VCaP (cell line): Measurements from ENCODE around the gene CAPNS1.
A peak's percentile ranks its signal among the peaks of the same experiment; 100 is the strongest.
"Not testable (repeated sequence)": the region's sequence is repeated elsewhere in the genome, so short reads cannot be mapped to it uniquely, and the experiment has no call there.

ENCODE experiments used
- H3K27ac ChIP-seq: fragments of 450-650 bp; 2 replicates; pipeline ENCODE4 v1.5.1; 2017
- TF ChIP-seq, protein P1 (sequence below): fragments of 450-650 bp; conservative IDR thresholded peaks from 2 replicates; pipeline ENCODE4 v1.5.1; 2017; ENCODE audit warnings: mild to moderate bottlenecking, moderate library complexity

Gene CAPNS1

DNA sequence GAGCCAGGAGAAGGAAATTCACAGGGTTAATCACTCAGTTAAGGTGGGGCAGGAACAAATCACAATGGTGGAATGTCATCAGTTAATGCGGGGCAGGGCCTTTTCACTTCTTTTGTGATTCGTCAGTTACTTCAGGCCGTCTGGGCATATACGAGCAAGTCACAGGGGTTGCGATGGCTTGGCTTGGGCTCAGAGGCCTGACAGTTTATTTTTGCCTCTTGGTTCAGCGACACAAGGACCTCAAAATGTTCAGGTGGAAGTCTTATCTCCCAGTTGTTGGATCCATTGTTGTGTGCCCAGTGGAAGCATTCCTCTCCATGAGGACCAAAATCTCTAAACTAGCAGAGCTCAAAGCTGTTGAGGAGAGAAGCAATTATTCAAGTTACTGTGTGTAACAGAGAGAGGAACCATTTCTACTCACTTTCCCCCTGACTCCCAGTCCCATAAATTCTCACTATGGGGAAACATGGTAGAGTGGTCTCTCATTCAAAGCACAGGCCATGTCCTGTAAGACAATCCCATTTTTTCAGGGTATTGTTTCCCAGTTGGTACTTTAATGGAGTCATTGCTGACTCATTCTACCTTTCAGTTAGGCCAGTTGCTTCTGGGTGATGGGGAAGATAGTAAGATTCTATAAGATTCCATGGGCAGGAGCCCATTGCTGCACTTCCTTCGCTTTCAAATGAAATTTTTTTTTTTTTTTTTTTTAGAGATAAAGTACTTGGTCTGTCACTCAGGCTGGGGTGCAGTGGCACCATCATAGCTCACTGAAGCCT, 21.1 kb downstream of the CAPNS1 start:
- TF ChIP-seq, protein P1, sequence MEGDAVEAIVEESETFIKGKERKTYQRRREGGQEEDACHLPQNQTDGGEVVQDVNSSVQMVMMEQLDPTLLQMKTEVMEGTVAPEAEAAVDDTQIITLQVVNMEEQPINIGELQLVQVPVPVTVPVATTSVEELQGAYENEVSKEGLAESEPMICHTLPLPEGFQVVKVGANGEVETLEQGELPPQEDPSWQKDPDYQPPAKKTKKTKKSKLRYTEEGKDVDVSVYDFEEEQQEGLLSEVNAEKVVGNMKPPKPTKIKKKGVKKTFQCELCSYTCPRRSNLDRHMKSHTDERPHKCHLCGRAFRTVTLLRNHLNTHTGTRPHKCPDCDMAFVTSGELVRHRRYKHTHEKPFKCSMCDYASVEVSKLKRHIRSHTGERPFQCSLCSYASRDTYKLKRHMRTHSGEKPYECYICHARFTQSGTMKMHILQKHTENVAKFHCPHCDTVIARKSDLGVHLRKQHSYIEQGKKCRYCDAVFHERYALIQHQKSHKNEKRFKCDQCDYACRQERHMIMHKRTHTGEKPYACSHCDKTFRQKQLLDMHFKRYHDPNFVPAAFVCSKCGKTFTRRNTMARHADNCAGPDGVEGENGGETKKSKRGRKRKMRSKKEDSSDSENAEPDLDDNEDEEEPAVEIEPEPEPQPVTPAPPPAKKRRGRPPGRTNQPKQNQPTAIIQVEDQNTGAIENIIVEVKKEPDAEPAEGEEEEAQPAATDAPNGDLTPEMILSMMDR = no peak
- no peak overlapping the region for H3K27ac ChIP-seq

DNA sequence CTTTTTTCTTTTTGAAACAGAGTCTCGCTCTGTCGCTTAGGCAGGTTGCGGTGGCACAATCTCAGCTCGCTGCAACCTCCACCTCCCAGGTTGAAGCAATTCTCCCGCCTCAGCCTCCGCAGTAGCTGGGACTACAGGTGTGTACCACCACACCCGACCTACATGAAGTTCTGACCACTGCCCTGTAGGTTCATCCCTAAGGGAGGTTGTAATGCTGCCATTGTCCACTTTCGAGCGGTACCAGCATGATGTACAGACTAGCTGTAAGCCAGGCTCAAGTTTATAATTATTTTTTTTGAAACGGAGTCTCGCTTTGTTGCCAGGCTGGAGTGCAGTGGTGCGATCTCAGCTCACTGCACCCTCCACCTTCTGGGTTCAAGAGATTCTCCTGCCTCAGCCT, 23.9 kb downstream of the CAPNS1 start:
- no peak overlapping the region for H3K27ac ChIP-seq
- TF ChIP-seq, protein P1 = no peak

DNA sequence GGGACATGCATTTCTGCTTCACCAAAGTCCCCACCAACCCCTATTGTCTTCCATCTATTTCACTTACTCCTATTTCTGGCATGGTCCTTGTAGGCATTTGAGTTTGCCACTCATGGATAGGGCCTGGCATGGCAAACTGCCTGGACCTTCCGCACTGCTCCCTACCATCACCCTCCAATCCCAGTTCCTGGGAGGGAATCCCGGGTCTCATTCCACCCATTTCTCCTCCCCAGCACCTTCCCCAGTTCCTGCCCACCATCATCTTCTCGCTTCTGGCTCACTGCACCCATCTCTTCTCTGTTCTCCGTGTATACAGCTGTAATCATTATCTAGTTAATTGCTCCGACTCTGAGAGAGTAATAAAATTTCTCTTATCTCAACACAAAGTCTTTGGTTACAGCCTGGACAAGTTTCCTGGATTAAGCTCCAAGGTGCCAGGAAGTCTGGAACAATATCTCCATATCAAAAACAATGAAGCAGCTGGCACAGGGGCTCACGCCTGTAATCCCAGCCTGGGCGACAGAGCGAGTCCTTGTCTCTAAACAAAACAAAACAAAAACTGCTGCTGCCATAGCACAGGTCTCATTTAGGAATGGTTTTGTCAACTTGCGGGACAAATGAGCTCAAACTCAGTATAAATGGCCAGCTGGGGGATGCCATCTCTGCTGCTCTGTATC, 29.4 kb downstream of the CAPNS1 start:
- TF ChIP-seq, protein P1 = no peak
- peak overlapping the region; percentile 96 for H3K27ac ChIP-seq

DNA sequence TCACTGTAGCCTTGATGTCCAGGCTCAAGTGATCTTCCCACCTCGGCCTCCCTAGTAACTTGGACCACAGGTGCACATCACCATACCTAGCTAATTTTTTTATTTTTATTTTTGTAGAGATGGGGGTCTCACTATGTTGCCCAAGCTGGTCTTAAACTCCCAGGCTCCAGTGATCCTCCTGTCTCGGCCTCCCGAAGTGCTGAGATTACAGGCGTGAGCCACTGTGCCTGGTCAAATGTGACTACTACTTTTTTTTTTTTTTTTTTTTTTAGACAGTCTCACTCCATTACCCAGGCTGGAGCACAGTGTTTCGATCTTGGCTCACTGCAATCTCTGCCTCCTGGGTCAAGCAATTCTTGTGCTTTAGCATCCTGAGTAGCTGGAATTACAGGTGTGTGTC, 33.0 kb downstream of the CAPNS1 start:
- TF ChIP-seq, protein P1 = no peak
- peak overlapping the region; percentile 29; the same call in 1 of the 2 replicates for H3K27ac ChIP-seq

DNA sequence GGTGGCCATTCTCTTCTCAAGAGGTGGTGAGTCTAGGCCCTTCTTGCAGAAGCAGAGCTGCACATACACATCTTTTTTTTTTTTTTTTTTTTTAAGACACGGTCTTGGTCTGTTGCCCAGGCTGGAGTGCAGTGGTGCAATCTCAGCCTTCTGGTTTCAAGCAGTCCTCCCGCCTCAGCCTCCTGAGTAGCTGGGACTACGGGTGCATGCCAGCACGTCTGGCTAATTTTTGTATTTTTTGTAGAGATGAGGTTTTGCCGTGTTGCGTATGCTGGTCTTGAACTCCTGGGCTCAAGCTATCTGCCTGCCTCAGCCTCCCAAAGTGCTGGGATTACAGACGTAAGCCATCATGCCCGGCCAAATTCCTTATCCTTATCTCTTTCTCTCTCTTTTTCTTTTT, 34.0 kb downstream of the CAPNS1 start:
- peak overlapping the region; percentile 29; the same call in 1 of the 2 replicates for H3K27ac ChIP-seq

DNA sequence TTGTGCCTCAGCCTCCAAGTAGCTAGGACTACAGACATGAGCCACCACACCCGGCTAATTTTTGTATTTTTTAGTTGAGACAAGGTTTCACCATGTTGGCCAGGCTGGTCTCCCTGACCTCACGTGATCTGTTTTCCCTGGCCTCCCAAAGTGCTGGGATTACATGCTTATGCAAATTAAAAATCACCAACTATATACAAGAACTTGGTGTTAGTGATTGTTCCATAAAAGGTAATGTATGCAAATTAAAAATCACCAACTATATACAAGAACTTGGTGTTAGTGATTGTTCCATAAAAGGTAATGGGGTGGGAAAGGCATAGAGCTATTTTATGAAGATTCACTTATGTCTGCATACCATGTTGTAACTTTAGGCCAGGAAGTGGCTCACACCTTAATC, 39.2 kb downstream of the CAPNS1 start:
- H3K27ac ChIP-seq = not testable (repeated sequence)

DNA sequence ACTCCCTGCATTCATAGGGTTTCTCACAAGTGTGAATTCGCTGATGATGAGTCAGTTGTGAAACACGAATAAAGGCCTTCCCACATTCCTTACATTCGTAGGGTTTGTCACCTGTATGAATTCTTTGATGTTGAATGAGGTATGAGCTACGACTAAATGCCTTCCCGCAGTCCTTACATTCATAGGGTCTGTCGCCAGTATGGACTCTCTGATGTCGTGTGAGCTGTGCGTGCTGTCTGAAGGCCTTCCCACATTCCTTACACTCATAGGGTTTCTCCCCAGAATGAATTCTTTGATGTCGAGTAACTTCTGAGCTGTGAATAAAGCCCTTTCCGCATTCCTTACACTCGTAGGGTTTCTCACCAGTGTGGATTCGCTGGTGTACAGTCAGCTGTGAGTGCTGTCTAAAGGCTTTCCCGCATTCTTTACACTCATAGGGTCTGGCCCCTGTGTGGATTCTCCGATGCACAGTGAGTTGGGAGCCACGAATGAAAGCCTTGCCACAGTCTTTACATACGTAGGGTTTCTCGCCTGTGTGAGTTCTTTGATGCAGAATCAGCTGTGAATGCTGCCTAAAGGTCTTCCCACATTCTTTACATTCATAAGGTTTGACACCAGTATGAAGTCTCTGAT, 42.9 kb downstream of the CAPNS1 start:
- no peak overlapping the region for H3K27ac ChIP-seq

DNA sequence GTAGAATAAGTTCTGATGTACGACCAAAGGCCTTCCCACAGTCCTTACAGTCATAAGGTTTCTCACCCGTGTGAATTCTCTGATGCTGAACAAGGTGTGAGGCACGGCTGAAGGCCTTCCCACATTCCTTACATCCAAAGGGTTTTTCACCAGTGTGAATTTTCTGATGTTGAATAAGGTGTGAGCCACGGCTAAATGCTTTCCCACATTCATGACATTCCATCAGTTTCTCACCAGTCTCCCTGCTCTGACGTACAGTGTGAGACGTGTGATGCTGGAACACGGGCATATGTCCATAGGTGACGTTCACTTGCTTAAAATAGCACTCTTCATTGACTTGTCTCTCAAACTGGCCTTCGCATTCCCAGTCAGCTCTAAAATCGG, 43.4 kb downstream of the CAPNS1 start:
- no peak overlapping the region for H3K27ac ChIP-seq
- TF ChIP-seq, protein P1 = no peak

More for the DNA sequence above, 42.9 kb downstream of the CAPNS1 start:
- TF ChIP-seq, protein P1 = no peak

DNA sequence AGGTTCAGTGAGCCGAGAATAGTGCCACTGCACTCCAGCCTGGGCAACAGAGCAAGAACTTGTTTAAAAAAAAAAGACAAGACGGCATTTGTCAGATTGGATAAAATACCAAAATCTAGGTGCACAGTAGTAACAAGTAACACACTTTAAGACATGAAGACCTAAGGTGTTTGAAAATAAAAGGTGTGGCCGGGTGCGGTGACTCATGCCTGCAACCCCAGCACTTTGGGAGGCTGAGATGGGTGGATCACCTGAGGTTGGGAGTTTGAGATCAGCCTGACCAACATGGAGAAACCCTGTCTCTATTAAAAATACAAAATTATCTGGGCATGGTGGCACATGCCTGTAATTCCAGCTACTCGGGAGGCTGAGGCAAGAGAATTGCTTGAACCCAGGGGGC, 46.9 kb downstream of the CAPNS1 start:
- not testable (repeated sequence) for H3K27ac ChIP-seq
